ENCODE results near the gene INPP5A.
"Not testable (repeated sequence)": the region's sequence is repeated elsewhere in the genome, so short reads cannot be mapped to it uniquely, and the experiment has no call there.

DNA sequence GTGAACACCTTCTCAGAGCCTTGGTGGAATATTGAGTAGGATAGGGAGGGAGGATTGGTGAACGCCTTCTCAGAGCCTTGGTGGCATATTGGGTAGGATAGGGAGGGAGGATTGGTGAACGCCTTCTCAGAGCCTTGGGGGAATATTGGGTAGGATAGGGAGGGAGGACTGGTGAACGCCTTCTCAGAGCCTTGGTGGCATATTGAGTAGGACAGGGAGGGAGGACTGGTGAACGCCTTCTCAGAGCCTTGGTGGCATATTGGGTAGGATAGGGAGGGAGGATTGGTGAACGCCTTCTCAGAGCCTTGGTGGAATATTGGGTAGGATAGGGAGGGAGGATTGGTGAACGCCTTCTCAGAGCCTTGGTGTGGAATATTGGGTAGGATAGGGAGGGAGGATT, 15.0 kb downstream of the INPP5A start:
- TF ChIP-seq EZH2phosphoT487 (IDR thresholded peaks at IDR 0.05; ENCODE audit: low read depth, severe bottlenecking, unreplicated experiment); EZH2 (IDR thresholded peaks at IDR 0.05; ENCODE audit: borderline replicate concordance): not testable (repeated sequence)
- TF ChIP-seq, protein P1, sequence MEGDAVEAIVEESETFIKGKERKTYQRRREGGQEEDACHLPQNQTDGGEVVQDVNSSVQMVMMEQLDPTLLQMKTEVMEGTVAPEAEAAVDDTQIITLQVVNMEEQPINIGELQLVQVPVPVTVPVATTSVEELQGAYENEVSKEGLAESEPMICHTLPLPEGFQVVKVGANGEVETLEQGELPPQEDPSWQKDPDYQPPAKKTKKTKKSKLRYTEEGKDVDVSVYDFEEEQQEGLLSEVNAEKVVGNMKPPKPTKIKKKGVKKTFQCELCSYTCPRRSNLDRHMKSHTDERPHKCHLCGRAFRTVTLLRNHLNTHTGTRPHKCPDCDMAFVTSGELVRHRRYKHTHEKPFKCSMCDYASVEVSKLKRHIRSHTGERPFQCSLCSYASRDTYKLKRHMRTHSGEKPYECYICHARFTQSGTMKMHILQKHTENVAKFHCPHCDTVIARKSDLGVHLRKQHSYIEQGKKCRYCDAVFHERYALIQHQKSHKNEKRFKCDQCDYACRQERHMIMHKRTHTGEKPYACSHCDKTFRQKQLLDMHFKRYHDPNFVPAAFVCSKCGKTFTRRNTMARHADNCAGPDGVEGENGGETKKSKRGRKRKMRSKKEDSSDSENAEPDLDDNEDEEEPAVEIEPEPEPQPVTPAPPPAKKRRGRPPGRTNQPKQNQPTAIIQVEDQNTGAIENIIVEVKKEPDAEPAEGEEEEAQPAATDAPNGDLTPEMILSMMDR (IDR thresholded peaks at IDR 0.05; ENCODE audit: poor library complexity), result not testable (repeated sequence)
